Cardiac muscle cell (in vitro differentiated cells and primary cell): ENCODE measurements around the gene HNRNPC. TPM values are rescaled to one million over a fixed set of nuclear protein-coding genes. Genes with fewer than 3 reads are reported as not detected.
"Not testable (repeated sequence)": the region's sequence is repeated elsewhere in the genome, so short reads cannot be mapped to it uniquely, and the experiment has no call there.

Experiments
- DNase-seq, 2 donors: peaks; one replicate each; pipeline versions ENCODE4 v3.0.0 to v3.0.0-alpha.2; 2010 to 2017; ENCODE audit warnings: low read depth in 1 of 2, low spot score in 1 of 2
- H3K27ac ChIP-seq: fragments of 200-600 bp; sonication (generic); 2 replicates; pipeline ENCODE4 v1.5.1; 2016
- H3K27me3 ChIP-seq: fragments of 200-600 bp; sonication (generic); 2 replicates; pipeline ENCODE4 v1.6.0; 2016; ENCODE audit warnings: control low read depth
- H3K36me3 ChIP-seq: fragments of 200-600 bp; sonication (generic); 2 replicates; pipeline ENCODE4 v1.5.1; 2016; ENCODE audit warnings: control low read depth
- H3K4me1 ChIP-seq: fragments of 200-600 bp; sonication (generic); 2 replicates; pipeline ENCODE4 v1.8.1; 2017; ENCODE audit warnings: low read depth, mild to moderate bottlenecking, mixed run types
- H3K4me3 ChIP-seq: fragments of 200-600 bp; sonication (generic); 2 replicates; pipeline ENCODE4 v1.5.1; 2016; ENCODE audit warnings: mild to moderate bottlenecking
- H3K9me3 ChIP-seq: fragments of 200-600 bp; sonication (generic); 2 replicates; pipeline ENCODE4 v1.5.1; 2017; ENCODE audit warnings: low read depth, mild to moderate bottlenecking, control low read depth
- CTCF ChIP-seq: IDR thresholded peaks from 2 replicates; pipeline ENCODE4 v1.5.1; 2012; ENCODE audit warnings: low read depth, mild to moderate bottlenecking, low read length
- polyA plus RNA-seq: library from polyadenylated mRNA; unstranded; fragments of >200 nt; fragmentation: Nextera tagmentation; extraction: Ambion mirVana; gene quantifications from 2 replicates; pipeline ENCODE4 v1.2.1, GENCODE V29; 2016
- total RNA-seq: library from RNA; depleted of rRNA; stranded (reverse); fragments of >200 nt; gene quantifications from 2 replicates; pipeline ENCODE4 v1.2.3, GENCODE V29; 2016

The HNRNPC gene
- total and polyA plus RNA-seq, 2 experiments from 2014 or later, result 650 to 928 TPM

DNA sequence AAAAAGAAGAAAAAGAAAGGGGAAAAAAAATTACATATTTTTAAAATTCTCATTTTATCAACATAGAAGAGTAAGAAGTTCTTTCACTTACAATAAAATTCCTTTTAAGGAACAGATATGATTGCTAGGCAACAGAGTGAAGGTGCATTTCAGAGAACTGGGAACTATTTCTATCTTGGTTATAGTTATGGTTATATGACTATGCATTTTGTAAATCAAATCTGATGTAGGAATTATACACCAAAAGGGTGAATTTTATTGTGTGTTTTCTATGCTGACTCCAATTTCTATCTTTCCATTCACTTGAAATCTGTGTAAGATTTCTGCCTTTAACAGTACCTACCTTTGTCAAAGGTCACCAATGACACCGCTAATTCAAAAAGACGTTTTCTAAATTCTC, 50.1 kb downstream of the HNRNPC start:
- DNase-seq, result no peak
- H3K4me1 ChIP-seq, result no peaks in the 10 kb centered on the region
- no peak overlapping the region for H3K4me3 ChIP-seq
- no peak for TF ChIP-seq CTCF
- no peaks in the 10 kb centered on the region for H3K27me3 ChIP-seq
- H3K9me3 ChIP-seq, result no peaks in the 10 kb centered on the region
- H3K36me3 ChIP-seq, result peaks cover 61% of the 10 kb centered on the region
- peak overlapping the region; percentile 50 for H3K27ac ChIP-seq

- Histone ChIP-seq H3K9me3 (no peaks in the 10 kb centered on the region), H3K36me3 (peaks cover 70% of the 10 kb centered on the region), H3K27me3 (no peaks in the 10 kb centered on the region), H3K27ac (no peak overlapping the region), H3K4me3 (no peak overlapping the region), H3K4me1 (no peaks in the 10 kb centered on the region)
- no peak for DNase-seq
- no peak for TF ChIP-seq CTCF
These were observed 53.4 kb downstream of the HNRNPC start for GRCh38 chr14:21215879-21216251.

DNA sequence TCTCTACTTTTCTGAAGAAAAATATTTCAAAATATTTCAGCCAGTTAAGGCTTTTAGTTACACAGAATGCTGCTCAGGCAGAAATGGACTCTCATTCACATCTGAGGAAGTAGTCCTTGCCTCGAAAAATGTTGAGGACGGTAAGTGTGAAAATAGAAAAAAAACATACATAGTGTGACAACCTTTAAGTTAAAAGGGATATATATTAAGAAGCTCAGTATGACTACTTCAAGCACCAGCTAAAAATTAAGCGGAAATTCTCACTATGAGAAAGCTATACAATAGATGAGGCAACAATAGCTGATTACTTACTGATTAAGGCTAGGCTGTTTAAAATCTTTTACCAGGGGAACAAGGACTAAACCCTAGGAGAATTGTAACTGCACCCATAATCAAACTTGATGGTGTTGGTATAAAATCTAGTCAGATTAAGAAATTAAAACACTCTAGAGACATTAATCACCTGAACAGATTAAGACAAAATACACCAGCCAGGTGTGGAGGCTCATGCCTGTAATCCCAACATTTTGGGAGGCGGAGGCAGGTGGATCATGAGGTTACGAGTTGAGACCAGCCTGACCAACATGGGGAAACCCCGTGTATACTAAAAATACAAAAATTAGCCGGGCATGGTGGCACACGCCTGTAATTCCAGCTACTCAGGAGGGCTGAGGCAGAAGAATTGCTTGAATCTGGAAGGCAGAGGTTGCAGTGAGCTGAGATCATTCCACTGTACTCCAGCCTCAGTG, 53.9 kb downstream of the HNRNPC start:
- H3K27ac ChIP-seq, result peak overlapping the region; percentile 29
- H3K4me1 ChIP-seq, result no peaks in the 10 kb centered on the region
- TF ChIP-seq CTCF, result no peak
- DNase-seq, result no peak
- no peaks in the 10 kb centered on the region for H3K9me3 ChIP-seq
- H3K27me3 ChIP-seq, result no peaks in the 10 kb centered on the region
- H3K4me3 ChIP-seq, result no peak overlapping the region
- H3K36me3 ChIP-seq, result peaks cover 66% of the 10 kb centered on the region

GRCh38 chr14:21213652-21214051, 55.6 kb downstream of the HNRNPC start:
- DNase-seq, result no peak
- Histone ChIP-seq H3K9me3 (no peaks in the 10 kb centered on the region), H3K4me1 (no peaks in the 10 kb centered on the region), H3K4me3 (no peak overlapping the region), H3K27ac (peak overlapping the region; percentile 9), H3K27me3 (no peaks in the 10 kb centered on the region), H3K36me3 (peaks cover 81% of the 10 kb centered on the region)
- TF ChIP-seq CTCF, result no peak

DNA sequence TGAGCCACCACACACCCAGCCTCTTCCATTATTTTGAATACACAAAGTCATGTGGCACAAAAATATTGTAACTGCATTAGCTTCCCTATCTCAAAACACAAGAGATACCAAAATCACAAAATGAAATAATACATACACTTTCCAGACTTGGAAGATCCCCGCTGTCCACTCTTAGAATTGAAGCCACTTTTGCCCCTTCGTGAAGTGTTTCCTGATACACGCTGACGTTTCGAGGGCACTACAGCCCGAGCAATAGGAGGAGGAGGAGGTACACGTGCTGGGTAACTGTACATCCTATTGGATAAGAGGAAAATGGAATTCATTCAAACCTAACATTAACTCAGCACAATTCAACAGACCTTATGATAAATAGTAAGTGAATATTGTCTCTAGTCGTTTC, 56.4 kb downstream of the HNRNPC start:
- not testable (repeated sequence) for H3K4me1 ChIP-seq, H3K4me3 ChIP-seq, H3K27me3 ChIP-seq, H3K27ac ChIP-seq, H3K9me3 ChIP-seq, DNase-seq
- H3K36me3 ChIP-seq, result peaks cover 84% of the 10 kb centered on the region

DNA sequence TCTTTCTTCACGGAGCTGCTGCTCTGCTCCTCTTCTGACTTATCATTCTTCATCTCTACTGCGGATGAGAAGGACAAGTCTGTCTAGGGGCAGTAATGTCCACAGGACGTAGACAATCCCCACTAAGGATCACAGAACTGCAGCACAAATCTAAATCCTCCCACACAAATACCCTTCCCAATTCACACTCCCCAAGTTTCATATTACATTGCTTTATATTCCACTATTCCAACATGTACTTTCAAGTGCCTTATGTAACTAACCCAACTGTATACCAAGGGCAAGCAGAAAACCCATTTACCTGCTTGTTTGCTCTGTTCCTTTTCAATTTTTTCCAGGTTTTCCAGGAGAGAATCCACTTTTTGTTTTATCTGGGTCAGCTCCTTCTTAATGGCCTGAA, 57.7 kb downstream of the HNRNPC start:
- Histone ChIP-seq H3K27ac (no peak overlapping the region), H3K9me3 (no peaks in the 10 kb centered on the region), H3K4me1 (peaks cover 6% of the 10 kb centered on the region), H3K4me3 (no peak overlapping the region), H3K36me3 (peaks cover 81% of the 10 kb centered on the region), H3K27me3 (no peaks in the 10 kb centered on the region)
- no peak for TF ChIP-seq CTCF
- DNase-seq, result no peak
